Hepatocyte (in vitro differentiated cells): Measurements from ENCODE around the gene GSG1.

Source experiments
- CTCF ChIP-seq: fragments of 200-600 bp; sonication (generic); IDR thresholded peaks from 2 replicates; pipeline ENCODE4 v1.5.1; 2016; ENCODE audit warnings: antibody characterized with exemption, mild to moderate bottlenecking; ENCODE audit not compliant: poor library complexity
- EZH2phosphoT487 ChIP-seq: fragments of 200-600 bp; sonication (generic); IDR thresholded peaks from one replicate; pipeline ENCODE4 v1.6.1; 2018; ENCODE audit warnings: antibody characterized with exemption, mild to moderate bottlenecking, low read depth, moderate library complexity; ENCODE audit not compliant: unreplicated experiment, severe bottlenecking

- no peak for TF ChIP-seq CTCF
- TF ChIP-seq EZH2phosphoT487 = no peak
Observed at GRCh38 chr12:13114251-13115052, 11.0 kb upstream of the GSG1 start.
